GM23248 (cell line): ENCODE data around the gene LAMA4. TPM values are rescaled to one million over a fixed set of nuclear protein-coding genes. Genes with fewer than 3 reads are reported as not detected.

Experiments
- DNase-seq: peaks from one replicate; pipeline ENCODE4 v3.0.0-alpha.2; 2015
- H2AFZ ChIP-seq: fragments of 200-600 bp; sonication (generic); 2 replicates; pipeline ENCODE4 v1.6.1; 2016; ENCODE audit warnings: antibody characterized with exemption
- H3F3A ChIP-seq: fragments of 200-600 bp; sonication (generic); 2 replicates; pipeline ENCODE4 v1.6.1; 2016; ENCODE audit warnings: mild to moderate bottlenecking, antibody characterized with exemption, mixed run types; ENCODE audit not compliant: insufficient read depth
- H3K27ac ChIP-seq: fragments of 200-600 bp; sonication (generic); 2 replicates; pipeline ENCODE4 v1.5.1; 2016; ENCODE audit warnings: mild to moderate bottlenecking
- H3K27me3 ChIP-seq: fragments of 200-600 bp; sonication (generic); replicated peaks from 2 replicates; pipeline ENCODE4 v1.6.1; 2016; ENCODE audit warnings: mild to moderate bottlenecking; ENCODE audit not compliant: insufficient read depth
- H3K36me3 ChIP-seq: fragments of 200-600 bp; sonication (generic); 2 replicates; pipeline ENCODE4 v1.6.1; 2016; ENCODE audit warnings: low read depth, mild to moderate bottlenecking
- H3K4me1 ChIP-seq: fragments of 200-600 bp; sonication (generic); 2 replicates; pipeline ENCODE4 v1.6.1; 2016; ENCODE audit warnings: mild to moderate bottlenecking; ENCODE audit not compliant: insufficient read depth
- H3K4me2 ChIP-seq: fragments of 200-600 bp; sonication (generic); one replicate; pipeline ENCODE4 v1.6.1; 2016; ENCODE audit warnings: mild to moderate bottlenecking; ENCODE audit not compliant: unreplicated experiment
- H3K4me3 ChIP-seq: fragments of 200-600 bp; sonication (generic); 2 replicates; pipeline ENCODE4 v1.5.1; 2016; ENCODE audit warnings: mild to moderate bottlenecking
- H3K79me2 ChIP-seq: fragments of 200-600 bp; sonication (generic); 2 replicates; pipeline ENCODE4 v1.6.1; 2016; ENCODE audit warnings: mild to moderate bottlenecking; ENCODE audit not compliant: insufficient read depth
- H3K9ac ChIP-seq: fragments of 200-600 bp; sonication (generic); 2 replicates; pipeline ENCODE4 v1.6.1; 2016; ENCODE audit warnings: mild to moderate bottlenecking
- H3K9me2 ChIP-seq: fragments of 200-600 bp; sonication (generic); 2 replicates; pipeline ENCODE4 v1.6.1; 2016; ENCODE audit warnings: mixed run types, mild to moderate bottlenecking, moderate library complexity; ENCODE audit not compliant: insufficient read depth
- H3K9me3 ChIP-seq: fragments of 200-600 bp; sonication (generic); one replicate; pipeline ENCODE4 v1.6.1; 2017; ENCODE audit warnings: low read depth
- H4K20me1 ChIP-seq: fragments of 200-600 bp; sonication (generic); 2 replicates; pipeline ENCODE4 v1.6.0; 2016; ENCODE audit not compliant: insufficient read depth
- EZH2 ChIP-seq: fragments of 200-600 bp; sonication (generic); IDR thresholded peaks from 2 replicates; pipeline ENCODE4 v1.6.1; 2018; ENCODE audit warnings: antibody characterized with exemption, mild to moderate bottlenecking; ENCODE audit not compliant: insufficient read depth, poor library complexity, severe bottlenecking
- EZH2phosphoT487 ChIP-seq: fragments of 200-600 bp; sonication (generic); IDR thresholded peaks from 2 replicates; pipeline ENCODE4 v1.6.1; 2018; ENCODE audit warnings: antibody characterized with exemption, moderate library complexity, mild to moderate bottlenecking, low read depth; ENCODE audit not compliant: insufficient read depth
- WGBS, 2 experiments: methylation state at CpG; one replicate each; pipeline ENCODE4 v1.1.6; 2015 to 2017; ENCODE audit warnings: low lambda C conversion rate in 2 of 2, low coverage in 1 of 2; ENCODE audit errors: missing lambda C conversion rate in 2 of 2; 5-methylcytosine and 5-hydroxymethylcytosine counted together
- in situ Hi-C: fragments of 300-500 bp; cut with MboI; formaldehyde crosslinking; loops from 2 replicates; pipeline ENCODE4 v1.15.0; 2020
- polyA plus RNA-seq: library from polyadenylated mRNA; unstranded; fragments of >200 nt; fragmentation: Nextera tagmentation; extraction: Ambion mirVana; gene quantifications from 2 replicates; pipeline ENCODE4 v1.2.1, GENCODE V29; 2016
- total RNA-seq: library from RNA; depleted of rRNA; stranded (reverse); fragments of >200 nt; shearing (Covaris generic); gene quantifications from 2 replicates; pipeline ENCODE4 v1.2.3, GENCODE V29; 2014

Gene LAMA4
- total and polyA plus RNA-seq, 2 experiments from 2014 or later: 331 to 429 TPM

DNA sequence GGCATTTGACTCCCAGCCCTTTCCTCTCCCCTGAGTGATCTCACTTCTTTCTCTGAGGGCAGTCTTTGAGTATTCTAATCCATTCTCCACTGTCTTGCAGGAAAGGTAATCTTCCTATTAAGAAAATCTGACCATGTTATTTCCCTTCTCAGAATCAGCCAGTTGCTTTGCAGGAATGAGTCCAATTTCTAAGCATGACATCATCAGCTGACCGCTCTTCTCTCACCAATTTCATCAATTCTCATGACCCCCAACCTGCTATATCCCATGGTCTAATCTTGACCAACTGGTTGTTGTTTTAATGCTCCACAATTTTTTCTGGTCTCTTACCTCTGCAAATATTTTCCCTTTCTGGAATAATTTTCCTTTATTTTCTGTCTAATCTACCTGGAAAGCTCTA lies 93.6 kb downstream of the LAMA4 start:
- no peak overlapping the region for H3K27ac ChIP-seq
- no peak overlapping the region for H3K4me3 ChIP-seq
- H3K4me2 ChIP-seq: no peak overlapping the region
- H3K27me3 ChIP-seq: no peaks in the 10 kb centered on the region
- H3K79me2 ChIP-seq: 0 out of 2 replicates have a peak, but pooled peaks cover 5% of the 10 kb centered on the region
- H3K4me1 ChIP-seq: peaks cover 16% of the 10 kb centered on the region
- DNase-seq: no peak
- 96 to 100% methylated on average over 1 of the region's 1 CpG for WGBS, 2 experiments
- no peaks in the 10 kb centered on the region for H4K20me1 ChIP-seq
- peaks cover 85% of the 10 kb centered on the region for H3F3A ChIP-seq
- peaks cover 94% of the 10 kb centered on the region for H3K36me3 ChIP-seq
- H3K9me3 ChIP-seq: no peaks in the 10 kb centered on the region
- no peak for TF ChIP-seq EZH2
- TF ChIP-seq EZH2phosphoT487: no peak
- no peak overlapping the region for H2AFZ ChIP-seq
- no peaks in the 10 kb centered on the region for H3K9me2 ChIP-seq
- in situ Hi-C loops: no loop called here
- H3K9ac ChIP-seq: no peak overlapping the region

DNA sequence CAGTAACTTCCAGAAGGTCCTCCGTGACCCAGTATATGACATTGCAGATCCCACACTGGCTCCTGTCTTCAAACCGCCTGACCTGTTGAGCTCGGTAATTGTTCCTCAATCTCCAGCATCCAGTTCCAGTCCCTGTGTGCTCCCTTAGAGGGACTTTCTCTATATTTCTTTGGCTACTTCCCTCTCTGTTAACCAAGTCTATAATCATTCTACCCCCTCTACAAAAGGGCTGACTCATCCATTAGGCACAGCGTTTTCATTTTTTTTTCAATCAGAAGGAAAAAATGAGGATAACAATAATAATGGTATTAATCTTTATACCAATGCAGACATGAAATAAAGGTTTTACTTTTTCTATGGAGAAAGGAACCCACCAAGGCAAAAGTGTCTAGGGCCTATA lies 97.7 kb downstream of the LAMA4 start:
- Histone ChIP-seq H3F3A (peaks cover 99% of the 10 kb centered on the region), H3K9me3 (no peaks in the 10 kb centered on the region), H3K79me2 (0 out of 2 replicates have a peak, but pooled peaks cover 5% of the 10 kb centered on the region), H3K27me3 (no peaks in the 10 kb centered on the region), H2AFZ (no peak overlapping the region), H3K36me3 (peaks cover 90% of the 10 kb centered on the region), H3K4me1 (peaks cover 54% of the 10 kb centered on the region), H4K20me1 (no peaks in the 10 kb centered on the region), H3K27ac (peak overlapping the region; percentile 92), H3K9ac (no peak overlapping the region), H3K4me2 (no peak overlapping the region), H3K4me3 (no peak overlapping the region), H3K9me2 (no peaks in the 10 kb centered on the region)
- in situ Hi-C loops: no loop called here
- DNase-seq: peak; percentile 40
- WGBS, 2 experiments: 85 to 87% methylated on average over 4 of the region's 4 CpGs
- TF ChIP-seq EZH2: no peak
- TF ChIP-seq EZH2phosphoT487: no peak

DNA sequence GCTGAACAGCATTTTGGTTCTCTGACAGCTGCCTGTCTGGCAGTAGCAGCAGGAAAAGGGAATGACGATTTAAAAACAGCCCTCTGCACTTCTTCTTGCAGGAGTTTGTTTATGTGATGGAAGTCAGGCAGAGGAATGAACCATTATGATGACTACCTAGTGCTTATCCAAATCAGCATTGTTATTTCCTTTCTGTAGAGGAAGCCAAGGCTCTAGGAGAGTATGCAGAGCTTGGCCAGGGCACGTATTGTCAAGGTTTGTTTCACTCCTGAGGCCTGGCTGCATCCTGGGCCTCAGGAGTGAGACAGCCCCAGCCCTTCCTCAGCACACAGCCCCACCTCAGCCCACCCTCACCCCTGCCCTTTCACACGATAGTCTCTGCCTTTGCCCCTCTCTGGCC lies 98.5 kb downstream of the LAMA4 start:
- Histone ChIP-seq H3K27me3 (no peaks in the 10 kb centered on the region), H3K9ac (0 out of 2 replicates have a peak overlapping the region, but pooled peaks have one; percentile 69), H3K4me1 (peaks cover 62% of the 10 kb centered on the region), H4K20me1 (no peaks in the 10 kb centered on the region), H3K79me2 (0 out of 2 replicates have a peak, but pooled peaks cover 5% of the 10 kb centered on the region), H3K4me2 (no peak overlapping the region), H2AFZ (no peak overlapping the region), H3K9me2 (no peaks in the 10 kb centered on the region), H3K27ac (peak overlapping the region; percentile 92), H3F3A (peaks cover 99% of the 10 kb centered on the region), H3K9me3 (no peaks in the 10 kb centered on the region), H3K36me3 (peaks cover 90% of the 10 kb centered on the region), H3K4me3 (no peak overlapping the region)
- TF ChIP-seq EZH2phosphoT487 (no peak), EZH2 (no peak)
- 56 to 57% methylated on average over 3 of the region's 3 CpGs for WGBS, 2 experiments
- in situ Hi-C loops: no loop called here
- peak; percentile 36 for DNase-seq

DNA sequence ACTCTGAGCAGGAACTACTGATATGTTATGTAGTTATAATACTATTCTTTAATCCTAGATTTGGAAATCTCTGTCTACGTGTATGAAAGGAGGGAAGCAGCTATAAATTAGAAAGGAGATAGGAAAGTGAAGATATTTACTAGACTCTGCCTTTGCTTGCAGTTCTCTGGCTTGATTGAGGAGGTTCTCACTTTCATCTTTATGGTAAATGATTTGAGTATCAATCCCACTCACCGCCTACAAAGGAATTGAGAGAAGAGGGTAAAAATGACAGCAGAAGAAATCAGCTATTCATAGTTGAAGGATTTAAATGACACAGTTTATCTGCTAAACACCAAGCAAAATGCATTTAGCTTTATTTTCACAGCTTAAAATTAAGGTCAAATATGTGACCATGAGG lies 99.7 kb downstream of the LAMA4 start:
- Histone ChIP-seq H3K27me3 (no peaks in the 10 kb centered on the region), H3K9me3 (no peaks in the 10 kb centered on the region), H3K9ac (peak overlapping the region; percentile 69), H3K4me3 (no peak overlapping the region), H3K27ac (peak overlapping the region; percentile 92), H3K9me2 (no peaks in the 10 kb centered on the region), H4K20me1 (no peaks in the 10 kb centered on the region), H3K4me1 (peaks cover 74% of the 10 kb centered on the region), H3K4me2 (peak overlapping the region; percentile 58), H2AFZ (no peak overlapping the region), H3F3A (peaks cover 99% of the 10 kb centered on the region), H3K36me3 (peaks cover 90% of the 10 kb centered on the region), H3K79me2 (no peaks in the 10 kb centered on the region)
- 60 to 65% methylated on average over 2 of the region's 2 CpGs for WGBS, 2 experiments
- DNase-seq: no peak
- no peak for TF ChIP-seq EZH2phosphoT487
- TF ChIP-seq EZH2: no peak
- in situ Hi-C loops: no loop called here
